CD4-positive, alpha-beta T cell treated with Interleukin-1 beta for 1 hour (primary cell): ENCODE data around the gene CCND1.
"Not testable (repeated sequence)": the region's sequence is repeated elsewhere in the genome, so short reads cannot be mapped to it uniquely, and the experiment has no call there.

Experiments used
- DNase-seq, 2 donors: peaks; one replicate each; pipeline ENCODE4 v3.0.0-alpha.2; 2020 to 2022

The CCND1 gene

GRCh38 chr11:69694781-69695180, 53.8 kb downstream of the CCND1 start:
- DNase-seq = no peak

DNA sequence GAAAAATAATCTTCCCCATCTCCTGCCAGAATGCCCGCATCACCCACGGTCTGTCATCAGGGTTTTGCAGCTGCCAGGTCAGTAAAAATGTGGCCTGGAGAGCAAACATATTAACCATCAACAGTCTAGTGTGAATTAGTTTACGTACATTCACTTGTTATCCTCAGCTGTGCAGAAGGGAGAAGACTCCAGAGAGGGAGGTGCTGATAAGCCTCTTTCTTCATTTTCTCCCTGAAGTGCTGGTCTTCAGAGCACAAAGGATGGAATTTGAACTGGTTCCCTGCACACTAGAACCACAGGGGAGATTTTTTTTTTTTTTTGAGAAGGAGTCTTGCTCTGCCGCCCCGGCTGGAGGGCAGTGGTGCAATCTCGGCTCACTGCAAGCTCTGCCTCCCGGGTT, 54.6 kb downstream of the CCND1 start:
- no peak for DNase-seq

DNA sequence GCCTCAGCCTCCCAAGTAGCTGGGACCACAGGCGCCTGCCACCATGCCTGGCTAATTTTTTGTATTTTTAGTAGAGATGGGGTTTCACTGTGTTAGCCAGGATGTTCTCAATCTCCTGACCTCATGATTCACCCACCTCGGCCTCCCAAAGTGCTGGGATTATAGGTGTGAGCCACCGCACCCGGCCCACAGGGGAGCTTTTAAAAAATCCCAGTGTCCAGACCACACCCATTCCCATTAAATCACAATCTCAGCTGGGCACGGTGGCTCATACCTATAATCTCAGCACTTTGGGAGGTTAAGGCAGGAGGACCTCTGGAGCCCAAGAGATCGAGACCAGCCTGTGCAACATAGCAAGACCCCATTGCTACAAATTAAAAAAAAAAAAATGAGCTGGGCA, 55.0 kb downstream of the CCND1 start:
- not testable (repeated sequence) for DNase-seq

- DNase-seq = no peak
Measured at GRCh38 chr11:69696749-69697468, 56.0 kb downstream of the CCND1 start.

DNA sequence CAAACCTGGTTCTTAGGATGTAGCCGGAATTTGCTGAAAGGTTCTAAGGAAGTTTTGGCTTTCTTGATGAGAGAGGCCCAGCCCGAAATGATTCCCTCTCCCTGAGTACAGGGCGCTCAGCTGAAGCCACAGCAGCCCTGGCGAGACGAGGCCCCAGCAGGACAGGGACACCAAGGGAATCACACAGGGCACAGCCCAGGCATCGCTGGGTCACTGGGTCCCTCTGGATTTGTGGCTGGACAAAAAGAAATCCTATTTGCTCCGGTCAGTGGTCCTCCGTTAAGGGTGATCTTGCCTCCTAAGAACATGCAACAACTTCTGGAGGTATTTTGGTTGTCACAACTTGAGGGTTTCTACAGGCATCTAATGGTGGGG, 56.5 kb downstream of the CCND1 start:
- DNase-seq = no peak

DNA sequence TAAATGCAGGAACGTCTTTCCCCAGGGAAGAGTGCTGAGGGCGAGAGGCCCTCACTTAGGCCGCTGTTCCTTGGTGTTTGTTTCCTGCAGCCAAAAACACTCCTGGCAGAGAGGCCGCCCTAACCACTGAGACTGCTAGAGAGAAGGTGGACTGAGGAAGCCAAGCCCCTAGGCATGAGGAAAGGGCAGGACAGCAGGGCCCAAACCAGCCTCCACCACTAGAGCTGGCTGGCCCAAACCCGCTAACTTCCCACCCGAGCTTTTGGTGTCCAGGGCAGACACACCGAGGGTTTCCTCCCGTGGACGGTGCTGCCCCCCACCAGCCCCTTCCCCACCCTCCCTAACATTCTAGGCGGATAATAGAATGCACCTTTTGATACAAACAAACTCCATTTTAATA, 56.9 kb downstream of the CCND1 start:
- DNase-seq = no peak

DNA sequence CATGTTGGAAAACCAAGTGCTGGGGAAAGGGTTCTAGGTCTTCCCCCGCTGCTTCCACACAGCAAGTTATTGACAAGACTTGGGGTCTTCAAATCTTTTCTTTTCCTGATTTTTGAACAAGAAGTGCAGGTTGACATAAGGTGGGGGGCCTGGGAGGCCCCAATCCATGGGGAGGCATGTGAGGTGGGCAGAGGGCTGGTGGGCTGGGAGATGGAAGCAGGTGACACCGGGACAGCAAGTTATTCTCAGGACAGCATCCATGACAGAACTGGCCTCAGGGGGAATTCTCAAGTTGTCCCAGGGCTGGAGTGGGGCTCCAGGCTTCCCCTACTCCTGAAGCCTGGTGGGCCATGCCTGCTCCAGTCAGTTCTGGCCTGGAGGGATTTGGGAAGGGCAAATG, 57.4 kb downstream of the CCND1 start:
- no peak for DNase-seq

GRCh38 chr11:69699213-69699612, 58.3 kb downstream of the CCND1 start:
- no peak for DNase-seq

GRCh38 chr11:69700278-69701140, 59.6 kb downstream of the CCND1 start:
- no peak for DNase-seq

- DNase-seq = no peak
Measured at GRCh38 chr11:69702239-69702691, 61.3 kb downstream of the CCND1 start.

GRCh38 chr11:69702769-69703452, 62.0 kb downstream of the CCND1 start:
- DNase-seq = no peak

GRCh38 chr11:69703453-69703767, 62.5 kb downstream of the CCND1 start:
- DNase-seq = no peak
